Peyer's patch (tissue), 4 donors: ENCODE data around the gene TMEM183A. TPM values are rescaled to one million over a fixed set of nuclear protein-coding genes. Genes with fewer than 3 reads are reported as not detected.

Source experiments
- DNase-seq, 3 donors: peaks; one replicate each; pipeline ENCODE4 v3.0.0-alpha.2; 2017 to 2019
- H3K27ac ChIP-seq, 4 donors: fragments of 200-600 bp; sonication (generic); one replicate each; pipeline ENCODE4 v1.5.1; 2016 to 2019
- H3K27me3 ChIP-seq, 2 donors: fragments of 200-600 bp; sonication (generic); one replicate each; pipeline ENCODE4 v1.5.1; 2019
- H3K36me3 ChIP-seq, 3 donors: fragments of 200-600 bp; sonication (generic); one replicate each; pipeline ENCODE4 v1.5.1; 2016 to 2019
- H3K4me1 ChIP-seq, 4 donors: fragments of 200-600 bp; sonication (generic); one replicate each; pipeline ENCODE4 v1.5.1; 2016 to 2019
- H3K4me3 ChIP-seq, 4 donors: fragments of 200-600 bp; sonication (generic); 1 replicate in 3 of 4; 2 replicates in 1 of 4; pipeline ENCODE4 v1.5.1; 2016 to 2019; ENCODE audit warnings: mild to moderate bottlenecking in 1 of 4
- H3K9me3 ChIP-seq, 4 donors: fragments of 200-600 bp; sonication (generic); one replicate each; pipeline ENCODE4 v1.5.1; 2016 to 2019; ENCODE audit warnings: mild to moderate bottlenecking in 1 of 4
- POLR2A ChIP-seq, 2 donors: fragments of 450-650 bp; IDR thresholded peaks; one replicate each; pipeline ENCODE4 v1.5.1; 2017; ENCODE audit warnings: antibody characterized with exemption in 2 of 2, mild to moderate bottlenecking in 2 of 2, moderate library complexity in 2 of 2
- total RNA-seq, 4 donors: library from RNA; depleted of rRNA; stranded (reverse); fragments of >200 nt; gene quantifications; one replicate each; pipeline ENCODE4 v1.1.0, GENCODE V29; 2016
- TF ChIP-seq, protein P1 (sequence below), 6 experiments: fragments of 450-650 bp in 4 of 6; fragments of 200-600 bp in 2 of 6; sonication (generic) in 1 of 6; IDR thresholded peaks; one replicate each; pipeline ENCODE4 v1.5.1; 2017 to 2019; ENCODE audit warnings: antibody characterized with exemption in 6 of 6, mild to moderate bottlenecking in 3 of 6, moderate library complexity in 1 of 6

The TMEM183A gene
- total RNA-seq, 4 donors from 2014 or later, result 65.4 to 91.6 (median 80.4) TPM

- Histone ChIP-seq H3K4me3 (no peak overlapping the region), H3K4me1 (no peaks in the 10 kb centered on the region), H3K27ac (no peak overlapping the region), H3K27me3 (no peaks in the 10 kb centered on the region), H3K9me3 (no peaks in the 10 kb centered on the region), H3K36me3 (no peaks in the 10 kb centered on the region)
- DNase-seq, result no peak
- TF ChIP-seq, protein P1, sequence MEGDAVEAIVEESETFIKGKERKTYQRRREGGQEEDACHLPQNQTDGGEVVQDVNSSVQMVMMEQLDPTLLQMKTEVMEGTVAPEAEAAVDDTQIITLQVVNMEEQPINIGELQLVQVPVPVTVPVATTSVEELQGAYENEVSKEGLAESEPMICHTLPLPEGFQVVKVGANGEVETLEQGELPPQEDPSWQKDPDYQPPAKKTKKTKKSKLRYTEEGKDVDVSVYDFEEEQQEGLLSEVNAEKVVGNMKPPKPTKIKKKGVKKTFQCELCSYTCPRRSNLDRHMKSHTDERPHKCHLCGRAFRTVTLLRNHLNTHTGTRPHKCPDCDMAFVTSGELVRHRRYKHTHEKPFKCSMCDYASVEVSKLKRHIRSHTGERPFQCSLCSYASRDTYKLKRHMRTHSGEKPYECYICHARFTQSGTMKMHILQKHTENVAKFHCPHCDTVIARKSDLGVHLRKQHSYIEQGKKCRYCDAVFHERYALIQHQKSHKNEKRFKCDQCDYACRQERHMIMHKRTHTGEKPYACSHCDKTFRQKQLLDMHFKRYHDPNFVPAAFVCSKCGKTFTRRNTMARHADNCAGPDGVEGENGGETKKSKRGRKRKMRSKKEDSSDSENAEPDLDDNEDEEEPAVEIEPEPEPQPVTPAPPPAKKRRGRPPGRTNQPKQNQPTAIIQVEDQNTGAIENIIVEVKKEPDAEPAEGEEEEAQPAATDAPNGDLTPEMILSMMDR (IDR thresholded peaks at IDR 0.05), result no peak
- TF ChIP-seq POLR2A (IDR thresholded peaks at IDR 0.05), result no peak
Measured at GRCh38 chr1:203063287-203063686, 56.1 kb downstream of the TMEM183A start.

DNA sequence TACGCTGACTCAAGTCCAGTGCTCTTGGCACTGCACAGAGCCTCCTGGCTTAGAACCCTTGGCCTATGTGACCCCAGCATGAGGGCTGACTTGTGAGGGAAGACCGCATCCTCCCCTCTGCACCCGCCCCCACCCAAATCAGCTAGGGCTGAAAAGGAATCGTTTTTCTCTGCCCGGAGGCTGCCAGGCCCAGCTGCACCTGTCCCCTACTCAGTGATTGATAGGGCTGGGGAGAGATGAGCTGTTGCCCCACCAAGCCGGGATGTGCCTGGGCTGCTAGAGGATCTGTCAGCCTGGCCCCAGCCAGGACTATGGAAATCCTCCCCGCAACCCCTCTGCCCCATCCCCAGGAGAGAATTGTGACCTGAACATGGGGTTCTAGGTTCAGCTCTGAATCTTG, 58.0 kb downstream of the TMEM183A start:
- DNase-seq, result no peak
- Histone ChIP-seq H3K4me3 (no peak overlapping the region), H3K27ac (no peak overlapping the region), H3K4me1 (no peaks in the 10 kb centered on the region), H3K27me3 (no peaks in the 10 kb centered on the region), H3K9me3 (no peaks in the 10 kb centered on the region), H3K36me3 (no peaks in the 10 kb centered on the region)
- TF ChIP-seq, protein P1 (IDR thresholded peaks at IDR 0.05), result no peak
- no peak for TF ChIP-seq POLR2A (IDR thresholded peaks at IDR 0.05)

- no peak for TF ChIP-seq POLR2A (IDR thresholded peaks at IDR 0.05)
- Histone ChIP-seq H3K36me3 (no peaks in the 10 kb centered on the region), H3K27me3 (no peaks in the 10 kb centered on the region), H3K27ac (no peak overlapping the region), H3K4me1 (no peaks in the 10 kb centered on the region), H3K4me3 (no peak overlapping the region), H3K9me3 (no peaks in the 10 kb centered on the region)
- no peak for DNase-seq
Measured at GRCh38 chr1:203065986-203066385, 58.8 kb downstream of the TMEM183A start.

DNA sequence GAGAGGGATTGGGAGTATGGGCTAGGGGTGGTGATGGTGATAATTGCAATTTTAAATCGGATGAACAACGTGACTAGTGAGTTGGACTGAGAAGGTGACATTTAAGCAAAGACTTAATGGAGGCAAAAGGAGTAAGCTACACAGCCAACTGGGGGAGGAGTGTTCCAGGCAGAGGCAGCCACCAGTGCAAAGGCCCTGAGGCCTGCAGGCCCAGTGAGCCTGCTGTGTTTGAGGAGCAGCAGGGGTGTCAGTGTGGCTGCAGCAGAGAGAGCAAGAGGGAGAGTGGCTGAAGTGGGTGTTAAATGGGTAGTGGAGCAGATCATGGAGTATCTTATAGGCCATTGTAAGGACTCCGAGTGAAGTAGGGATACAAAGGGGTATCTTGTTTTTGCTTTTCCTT, 59.8 kb downstream of the TMEM183A start:
- Histone ChIP-seq H3K4me3 (no peak overlapping the region), H3K4me1 (no peaks in the 10 kb centered on the region), H3K27ac (no peak overlapping the region), H3K36me3 (no peaks in the 10 kb centered on the region), H3K27me3 (no peaks in the 10 kb centered on the region), H3K9me3 (no peaks in the 10 kb centered on the region)
- no peak for TF ChIP-seq POLR2A (IDR thresholded peaks at IDR 0.05)
- TF ChIP-seq, protein P1 (IDR thresholded peaks at IDR 0.05), result no peak
- no peak for DNase-seq

- Histone ChIP-seq H3K4me1 (no peaks in the 10 kb centered on the region), H3K9me3 (no peaks in the 10 kb centered on the region), H3K27me3 (no peaks in the 10 kb centered on the region), H3K36me3 (no peaks in the 10 kb centered on the region), H3K4me3 (no peak overlapping the region), H3K27ac (peak overlapping the region in 1 of 4 donors; percentile 0)
- no peak for DNase-seq
- TF ChIP-seq, protein P1 (IDR thresholded peaks at IDR 0.05), result no peak
Measured at GRCh38 chr1:203069030-203069747, 62.0 kb downstream of the TMEM183A start.

DNA sequence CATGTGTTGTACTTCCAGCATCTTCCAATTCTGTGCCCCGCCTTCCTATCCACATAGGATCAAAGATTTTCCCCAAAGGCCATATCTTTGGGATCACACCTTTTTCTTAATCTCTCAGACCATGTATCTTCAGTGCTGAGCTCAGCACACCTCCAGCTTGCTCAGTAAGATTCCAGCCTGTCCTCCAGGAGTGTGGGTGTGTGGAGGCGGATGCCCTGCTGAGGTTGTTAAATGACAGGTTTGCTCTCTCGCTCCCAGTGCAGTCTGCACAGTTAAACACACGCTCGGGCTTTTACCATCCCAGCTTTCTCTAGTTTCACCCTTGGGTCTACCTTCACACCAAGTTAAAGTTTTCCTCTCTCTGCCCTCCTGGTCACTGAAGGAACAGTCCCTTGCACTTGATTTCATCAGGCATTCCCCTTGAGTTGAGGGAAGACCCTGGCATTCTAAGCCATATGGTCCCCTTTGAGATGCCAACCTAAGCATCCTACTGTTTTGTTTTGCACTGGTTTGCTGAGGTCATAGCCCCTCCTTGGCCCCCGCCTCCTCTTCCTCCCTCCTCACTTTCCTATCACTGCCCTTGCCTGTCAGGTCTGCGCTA, 64.9 kb downstream of the TMEM183A start:
- Histone ChIP-seq H3K27ac (no peak overlapping the region), H3K9me3 (no peaks in the 10 kb centered on the region), H3K36me3 (no peaks in the 10 kb centered on the region), H3K4me3 (no peak overlapping the region), H3K4me1 (peaks cover 0 to 7% (median 0%) of the 10 kb centered on the region in 4 donors), H3K27me3 (no peaks in the 10 kb centered on the region)
- no peak for DNase-seq
- TF ChIP-seq POLR2A (IDR thresholded peaks at IDR 0.05), result no peak
- TF ChIP-seq, protein P1 (IDR thresholded peaks at IDR 0.05), result no peak
